K562 (cell line): ENCODE results near the gene SOCS4. TPM values are rescaled to one million over a fixed set of nuclear protein-coding genes. Genes with fewer than 3 reads are reported as not detected.

Source experiments
- ATAC-seq: fragments of 200-7000 bp; cut with Tn5 transposase; 3 replicates; pipeline ENCODE4 v1.9.1; 2020; ENCODE audit warnings: moderate library complexity
- BruUV-seq: library from RNA; stranded (reverse); fragments of 400-500 nt; replicated peaks from 2 replicates; lab custom pipeline; 2021; lab: Mats Ljungman, UMichigan
- CTCF ChIA-PET: fragments of 300-600 bp; formaldehyde crosslinking; extraction: SDS; loops from one replicate; lab custom pipeline; 2021; ENCODE audit warnings: low intra/inter-chr PET ratio; lab: Yijun Ruan, JAX
- POLR2A ChIA-PET: fragments of 300-600, 350-650 bp; sonication (Branson Sonifier 250); formaldehyde crosslinking; extraction: SDS; loops from one replicate; lab custom pipeline; 2021; ENCODE audit warnings: antibody characterized with exemption, inconsistent platforms; lab: Yijun Ruan, JAX
- DNase-seq, 4 experiments: peaks; one replicate each; pipeline versions ENCODE4 v3.0.0 to v3.0.0-alpha.2; 2011 to 2018; ENCODE audit warnings: low spot score in 3 of 4, mixed read lengths in 3 of 4; ENCODE audit errors: extremely low read depth in 1 of 4
- FAIRE-seq: peaks from 2 replicates; lab custom pipeline; 2011; peaks lifted over from hg19 to GRCh38; lab: Jason Lieb, UNC
- H2AFZ ChIP-seq: 2 replicates; pipeline ENCODE4 v1.6.0; 2011; ENCODE audit warnings: low read depth, low read length, control low read depth, inconsistent platforms
- H3K27ac ChIP-seq: fragments of 200-600 bp; 3 replicates; pipeline ENCODE4 v1.8.0; 2011; ENCODE audit warnings: low read depth, mild to moderate bottlenecking, control low read depth, inconsistent platforms, low read length, moderate library complexity, mixed read lengths; ENCODE audit errors: extremely low read depth
- H3K27me3 ChIP-seq, 2 experiments: fragments of 300-600 bp in 1 of 2; 2 replicates in 1 of 2; 3 replicates in 1 of 2; pipeline versions ENCODE4 v1.6.0 to v1.8.0; 2011; ENCODE audit warnings: inconsistent platforms in 2 of 2, low read length in 2 of 2, mild to moderate bottlenecking in 1 of 2, mixed read lengths in 1 of 2, moderate library complexity in 1 of 2; ENCODE audit not compliant: control insufficient read depth in 2 of 2, insufficient read depth in 2 of 2
- H3K36me3 ChIP-seq: fragments of 300-600 bp; 3 replicates; pipeline ENCODE4 v1.8.0; 2011; ENCODE audit warnings: mild to moderate bottlenecking, low read length, inconsistent platforms; ENCODE audit not compliant: control insufficient read depth, insufficient read depth
- H3K4me1 ChIP-seq, 2 experiments: fragments of 200-600 bp in 1 of 2; replicated peaks in 1 of 2; 2 replicates in 1 of 2; 3 replicates in 1 of 2; pipeline versions ENCODE4 v1.5.1 to v1.8.0; 2011; ENCODE audit warnings: inconsistent platforms in 2 of 2, low read length in 2 of 2, mild to moderate bottlenecking in 1 of 2, mixed read lengths in 1 of 2, moderate library complexity in 1 of 2; ENCODE audit not compliant: control insufficient read depth in 2 of 2, insufficient read depth in 2 of 2
- H3K4me2 ChIP-seq: 2 replicates; pipeline ENCODE4 v1.6.1; 2011; ENCODE audit warnings: low read length, control low read depth, inconsistent platforms, mixed read lengths; ENCODE audit not compliant: insufficient read depth
- H3K4me3 ChIP-seq: fragments of 200-600 bp; sonication (generic), shearing (Covaris generic); 2 replicates; pipeline ENCODE4 v1.5.1; 2016; ENCODE audit warnings: control low read depth, inconsistent platforms
- H3K79me2 ChIP-seq: fragments of 200-600 bp; 3 replicates; pipeline ENCODE4 v1.8.0; 2011; ENCODE audit warnings: low read length, inconsistent platforms; ENCODE audit not compliant: control insufficient read depth, insufficient read depth
- H3K9ac ChIP-seq, 2 experiments: 2 replicates each; pipeline versions ENCODE4 v1.6.0 to v1.6.1; 2011; ENCODE audit warnings: low read depth in 2 of 2, low read length in 2 of 2, control low read depth in 1 of 2, inconsistent platforms in 1 of 2, mild to moderate bottlenecking in 1 of 2, mixed read lengths in 1 of 2; ENCODE audit not compliant: insufficient read depth in 1 of 2
- H3K9me1 ChIP-seq: one replicate; pipeline ENCODE4 v1.6.0; 2011; ENCODE audit warnings: inconsistent platforms, mild to moderate bottlenecking, low read length, moderate library complexity; ENCODE audit not compliant: control insufficient read depth, insufficient read depth
- H3K9me3 ChIP-seq: replicated peaks from 2 replicates; pipeline ENCODE4 v1.5.1; 2011; ENCODE audit warnings: low read depth, low read length, inconsistent platforms; ENCODE audit not compliant: control insufficient read depth, insufficient read depth
- H4K20me1 ChIP-seq: replicated peaks from 2 replicates; pipeline ENCODE4 v1.6.1; 2011; ENCODE audit warnings: low read length, inconsistent platforms, mixed read lengths; ENCODE audit not compliant: control insufficient read depth, insufficient read depth
- PPARD ChIP-seq: fragments of 250-450 bp; sonication (Bioruptor Pico); IDR thresholded peaks from 2 replicates; pipeline ENCODE4 v1.8.0; 2022; ENCODE audit warnings: inconsistent platforms, mild to moderate bottlenecking, moderate library complexity
- PTTG1 ChIP-seq: fragments of 450-650 bp; IDR thresholded peaks from 2 replicates; pipeline ENCODE4 v1.6.1; 2016; ENCODE audit warnings: low read depth, mild to moderate bottlenecking, missing genetic modification characterization, missing compliant biosample characterization
- VEZF1 ChIP-seq: fragments of 200-800 bp; sonication (Bioruptor generic); IDR thresholded peaks from 2 replicates; pipeline ENCODE4 v1.6.1; 2017; ENCODE audit warnings: missing genetic modification characterization, missing compliant biosample characterization
- ZBTB43 ChIP-seq: sonication (generic); formaldehyde crosslinking; IDR thresholded peaks from 2 replicates; pipeline ENCODE4 v1.8.0; 2023; ENCODE audit warnings: mild to moderate bottlenecking, missing genetic modification reagents
- ZKSCAN1 ChIP-seq: fragments of 150-350 bp; IDR thresholded peaks from 2 replicates; pipeline ENCODE4 v1.6.1; 2016; ENCODE audit warnings: low read depth, low read length
- ZNF354B ChIP-seq: fragments of 250-450 bp; sonication (Bioruptor Pico); IDR thresholded peaks from 2 replicates; pipeline ENCODE4 v1.4.0; 2020
- ZNF518B ChIP-seq: fragments of 250-450 bp; sonication (Bioruptor Pico); IDR thresholded peaks from 2 replicates; pipeline ENCODE4 v1.5.0; 2021; ENCODE audit warnings: mild to moderate bottlenecking, moderate library complexity
- WGBS: fragments of 100-300 bp; shearing (Covaris generic); methylation state at CpG from one replicate; pipeline ENCODE4 v1.1.6; 2016; ENCODE audit warnings: low coverage, mixed read lengths; ENCODE audit not compliant: insufficient coverage; ENCODE audit errors: missing lambda C conversion rate; 5-methylcytosine and 5-hydroxymethylcytosine counted together
- in situ Hi-C: fragments of 300-500 bp; cut with MboI; formaldehyde crosslinking; loops from 4 replicates; pipeline ENCODE4 v1.15.0; 2018; ENCODE audit warnings: inconsistent platforms, mixed read lengths
- intact Hi-C: fragments of 100-400 bp; cut with micrococcal nuclease; formaldehyde crosslinking; loops from 2 replicates; pipeline ENCODE4 v1.14.2; 2022
- polyA plus RNA-seq, 8 experiments: library from polyadenylated mRNA; depleted of rRNA in 4 of 8; stranded (reverse) in 5 of 8; unstranded in 3 of 8; fragments of >200 nt; fragmentation: Nextera tagmentation in 2 of 8; fragmentation: Illumina TruSeq in 1 of 8; extraction: Ambion mirVana in 2 of 8; extraction: Trizol in 1 of 8; gene quantifications; 2 replicates each; pipeline versions ENCODE4 v1.2.1 to v1.2.3, GENCODE V29; 2011 to 2014; ENCODE audit warnings: inconsistent platforms in 1 of 8, missing spikeins in 1 of 8
- total RNA-seq, 7 experiments: library from RNA; depleted of rRNA in 6 of 7; stranded (reverse); fragments of >200 nt in 6 of 7; fragmentation: Illumina TruSeq in 2 of 7; extraction: Trizol in 2 of 7; gene quantifications; 2 replicates each; pipeline versions ENCODE4 v1.2.1 to v1.2.3, GENCODE V29; 2011 to 2021; ENCODE audit warnings: low replicate concordance in 1 of 7

Gene SOCS4
- total and polyA plus RNA-seq, 9 of the 15 experiments (the other 6 are each of a cell fraction or from before 2014, with no cell fraction given): 2.6 to 12.7 (median 9.7) TPM

DNA sequence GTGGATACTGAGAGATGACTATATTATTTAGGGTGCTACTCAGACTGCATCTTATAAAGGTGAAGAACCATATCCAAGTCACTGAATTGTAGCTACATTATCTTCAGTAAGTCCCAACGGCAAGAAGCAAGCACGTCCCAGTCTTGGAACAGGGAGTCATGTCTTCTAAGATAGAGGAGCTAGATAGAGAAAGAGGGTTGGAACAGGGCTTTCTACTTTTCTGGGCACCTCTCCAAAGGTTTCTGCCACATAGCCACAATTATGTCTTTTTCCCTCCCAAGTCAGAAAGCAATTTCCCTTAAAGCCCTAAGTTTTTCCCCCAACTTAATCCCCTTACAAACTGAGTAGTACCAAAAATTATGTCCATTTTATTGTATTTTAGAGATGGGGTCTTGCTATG is 46.8 kb downstream of the SOCS4 start (continued):
- TF ChIP-seq ZNF354B (CRISPR knock-in tag): no peak

GRCh38 chr14:55074662-55075061 is 47.6 kb downstream of the SOCS4 start:
- peak; percentile 61 for ATAC-seq
- peak overlapping the region; percentile 16; the same call in 1 of the 2 replicates for H3K4me2 ChIP-seq
- no peaks in the 10 kb centered on the region for H3K9me1 ChIP-seq
- WGBS: 17% methylated on average over 5 of the region's 5 CpGs
- POLR2A ChIA-PET: no interaction called here
- peak in 1 of 4 experiments; percentile 26 for DNase-seq
- BruUV-seq: no TSS peak
- peak overlapping the region; percentile 71 for H2AFZ ChIP-seq
- intact Hi-C loops: no loop called here
- H3K9ac ChIP-seq: no peak overlapping the region
- peaks cover 4 to 10% of the 10 kb centered on the region in 2 experiments; a peak in 1 of 5 replicates for H3K4me1 ChIP-seq
- H3K4me3 ChIP-seq: no peak overlapping the region
- FAIRE-seq: peak; percentile 54
- H3K79me2 ChIP-seq: no peaks in the 10 kb centered on the region
- H3K9me3 ChIP-seq: no peaks in the 10 kb centered on the region
- CTCF ChIA-PET: no interaction called here
- no peak overlapping the region for H3K27ac ChIP-seq
- no peaks in the 10 kb centered on the region for H3K36me3 ChIP-seq
- H3K27me3 ChIP-seq: no peaks in the 10 kb centered on the region
- H4K20me1 ChIP-seq: no peaks in the 10 kb centered on the region
- TF ChIP-seq ZKSCAN1: no peak
- in situ Hi-C loops: no loop called here

DNA sequence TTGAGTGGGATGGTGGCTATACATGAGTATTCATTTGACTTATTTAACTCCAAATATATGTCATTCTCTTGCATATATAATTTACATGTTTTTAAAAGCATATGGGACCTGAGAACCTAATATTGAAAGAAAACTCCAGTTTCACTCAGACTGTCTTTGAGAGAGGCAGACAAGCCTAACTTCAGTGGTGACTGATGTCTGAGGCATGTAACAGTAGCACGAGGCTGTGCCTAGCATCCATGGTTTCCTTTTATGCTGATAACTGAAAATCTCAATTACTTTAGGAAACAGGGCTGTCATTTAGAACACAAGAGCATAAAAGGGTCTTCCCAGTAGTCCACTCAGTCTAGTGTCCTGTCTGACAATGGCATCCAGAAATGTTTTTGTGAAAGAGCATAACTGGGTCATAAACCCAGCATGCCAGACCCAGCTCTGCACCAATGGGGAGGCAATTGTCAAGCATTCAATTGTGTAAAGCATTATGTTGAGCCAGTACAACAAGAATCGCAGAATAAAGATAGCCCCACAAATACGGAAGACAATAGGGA is 48.7 kb downstream of the SOCS4 start:
- Histone ChIP-seq H3K79me2 (no peaks in the 10 kb centered on the region), H2AFZ (no peak overlapping the region), H3K9ac (no peak overlapping the region), H4K20me1 (no peaks in the 10 kb centered on the region), H3K36me3 (no peaks in the 10 kb centered on the region), H3K4me1 (peaks cover 4 to 10% of the 10 kb centered on the region in 2 experiments; a peak in 1 of 5 replicates), H3K4me3 (no peak overlapping the region), H3K4me2 (no peak overlapping the region), H3K9me1 (no peaks in the 10 kb centered on the region), H3K27me3 (no peaks in the 10 kb centered on the region), H3K27ac (no peak overlapping the region), H3K9me3 (no peaks in the 10 kb centered on the region)
- ChIA-PET CTCF (no interaction called here), POLR2A (no interaction called here)
- ATAC-seq (no peak), FAIRE-seq (no peak), DNase-seq (no peak)
- 59% methylated on average over 3 of the region's 3 CpGs for WGBS
- no TSS peak for BruUV-seq
- in situ Hi-C loops: no loop called here
- intact Hi-C loops: no loop called here
- TF ChIP-seq ZNF518B (CRISPR knock-in tag) (no peak), PTTG1 (tag) (no peak), PPARD (no peak), VEZF1 (CRISPR knock-in tag) (no peak), ZBTB43 (CRISPR knock-in tag) (no peak)
